HG02678 (cell line): Measurements from ENCODE around the gene CYP26A1.

Experiments used
- ATAC-seq: cut with Tn5 transposase; IDR thresholded peaks from one replicate; pipeline ENCODE4 v1.9.1; 2021; ENCODE audit warnings: mild to moderate bottlenecking, moderate library complexity; ENCODE audit not compliant: unreplicated experiment

The CYP26A1 gene

GRCh38 chr10:93073539-93074146, at the start of gene CYP26A1:
CYP26A1 (plus strand) TSS chr10:93073893; CDS start chr10:93073935, 42 bp downstream.
- ATAC-seq = no peak

GRCh38 chr10:93026072-93026471, 47.6 kb upstream of the CYP26A1 start:
- ATAC-seq = no peak

GRCh38 chr10:93027508-93027907, 46.2 kb upstream of the CYP26A1 start:
- no peak for ATAC-seq

- ATAC-seq = no peak
Measured at GRCh38 chr10:93028883-93029282, 44.8 kb upstream of the CYP26A1 start.

GRCh38 chr10:93030409-93030808, 43.3 kb upstream of the CYP26A1 start:
- ATAC-seq = no peak

- ATAC-seq = no peak
Measured at GRCh38 chr10:93032105-93032808, 41.4 kb upstream of the CYP26A1 start.

GRCh38 chr10:93032809-93033137, 40.9 kb upstream of the CYP26A1 start:
- no peak for ATAC-seq

GRCh38 chr10:93034426-93034825, 39.3 kb upstream of the CYP26A1 start:
- ATAC-seq = no peak

- ATAC-seq = no peak
Measured at GRCh38 chr10:93039110-93039509, 34.6 kb upstream of the CYP26A1 start.

GRCh38 chr10:93039721-93040120, 34.0 kb upstream of the CYP26A1 start:
- no peak for ATAC-seq

GRCh38 chr10:93054486-93054885, 19.2 kb upstream of the CYP26A1 start:
- no peak for ATAC-seq

- ATAC-seq = no peak
Measured at GRCh38 chr10:93058139-93058538, 15.6 kb upstream of the CYP26A1 start.

- ATAC-seq = no peak
Measured at GRCh38 chr10:93059975-93060886, 13.5 kb upstream of the CYP26A1 start, which contains the start of gene CYP26C1. CYP26C1 (plus strand) TSS chr10:93060798; CDS start chr10:93061264, 466 bp downstream.

GRCh38 chr10:93060887-93061593, 12.7 kb upstream of the CYP26A1 start:
- no peak for ATAC-seq

- no peak for ATAC-seq
Measured at GRCh38 chr10:93061594-93062513, 11.8 kb upstream of the CYP26A1 start.

GRCh38 chr10:93062514-93063143, 11.1 kb upstream of the CYP26A1 start:
- ATAC-seq = peak; percentile 41

- ATAC-seq = no peak
Measured at GRCh38 chr10:93063144-93063976, 10.3 kb upstream of the CYP26A1 start.

GRCh38 chr10:93063977-93064660, 9.6 kb upstream of the CYP26A1 start:
- ATAC-seq = no peak
